H1 (cell line): ENCODE measurements around the gene TANC1. TPM values are rescaled to one million over a fixed set of nuclear protein-coding genes. Genes with fewer than 3 reads are reported as not detected.

Source experiments
- CTCF ChIA-PET: fragments of 300-600 bp; sonication (Branson Sonifier 250); formaldehyde crosslinking; loops from one replicate; lab custom pipeline; 2021; ENCODE audit not compliant: partially characterized antibody; lab: Charles Lee
- POLR2A ChIA-PET: fragments of 300-600 bp; sonication (Branson Sonifier 250); formaldehyde crosslinking; loops from one replicate; lab custom pipeline; 2021; ENCODE audit warnings: inconsistent platforms; ENCODE audit not compliant: partially characterized antibody; lab: Charles Lee
- DNase-seq, 2 experiments: peaks; one replicate each; pipeline versions ENCODE4 v3.0.0 to v3.0.0-alpha.2; 2010 to 2022; ENCODE audit warnings: low spot score in 2 of 2, low read depth in 1 of 2, mixed read lengths in 1 of 2
- FAIRE-seq: peaks from 2 replicates; lab custom pipeline; 2011; peaks lifted over from hg19 to GRCh38; lab: Jason Lieb, UNC
- H2AFZ ChIP-seq: 2 replicates; pipeline ENCODE4 v1.8.1; 2012; ENCODE audit warnings: low read length, inconsistent platforms
- H2AK5ac ChIP-seq: 2 replicates; pipeline ENCODE4 v1.6.1; 2013; ENCODE audit warnings: low read depth, low read length
- H2BK120ac ChIP-seq: replicated peaks from 2 replicates; pipeline ENCODE3; 2013; ENCODE audit warnings: low read depth, low read length, inconsistent platforms
- H2BK12ac ChIP-seq: 2 replicates; pipeline ENCODE4 v1.6.1; 2013; ENCODE audit warnings: low read depth, low read length
- H2BK15ac ChIP-seq: 2 replicates; pipeline ENCODE4 v1.6.1; 2013; ENCODE audit warnings: low read length
- H2BK20ac ChIP-seq: 2 replicates; pipeline ENCODE4 v1.6.1; 2013; ENCODE audit warnings: low read length
- H2BK5ac ChIP-seq: 2 replicates; pipeline ENCODE4 v1.6.1; 2013; ENCODE audit warnings: low read depth, low read length
- H3K14ac ChIP-seq: 2 replicates; pipeline ENCODE4 v1.6.1; 2013; ENCODE audit warnings: inconsistent platforms; ENCODE audit not compliant: insufficient read length
- H3K18ac ChIP-seq: 2 replicates; pipeline ENCODE4 v1.6.1; 2013; ENCODE audit warnings: low read length; ENCODE audit errors: extremely low read depth
- H3K23ac ChIP-seq: 2 replicates; pipeline ENCODE4 v1.6.1; 2013; ENCODE audit warnings: inconsistent platforms; ENCODE audit not compliant: insufficient read length
- H3K23me2 ChIP-seq: 2 replicates; pipeline ENCODE4 v1.6.1; 2013; ENCODE audit warnings: low read depth, low read length
- H3K27ac ChIP-seq: 2 replicates; pipeline ENCODE4 v1.6.1; 2011; ENCODE audit warnings: low read depth, low read length, inconsistent platforms
- H3K27me3 ChIP-seq, 4 experiments: replicated peaks in 1 of 4; 1 replicate in 1 of 4; 2 replicates in 3 of 4; pipeline versions ENCODE4 v1.6.1 to v1.8.1; 2011 to 2013; ENCODE audit warnings: low read length in 3 of 4, mild to moderate bottlenecking in 3 of 4, inconsistent platforms in 2 of 4, mixed read lengths in 2 of 4, moderate library complexity in 1 of 4; ENCODE audit not compliant: control insufficient read depth in 3 of 4, insufficient read depth in 3 of 4; ENCODE audit errors: extremely low read depth in 1 of 4
- H3K36me3 ChIP-seq, 4 experiments: 2 replicates each; pipeline versions ENCODE4 v1.6.1 to v1.8.1; 2011 to 2013; ENCODE audit warnings: mild to moderate bottlenecking in 4 of 4, low read length in 3 of 4, moderate library complexity in 2 of 4, control low read depth in 1 of 4, inconsistent platforms in 1 of 4; ENCODE audit not compliant: insufficient read depth in 4 of 4, control insufficient read depth in 2 of 4
- H3K4ac ChIP-seq: replicated peaks from 2 replicates; pipeline ENCODE3; 2013; ENCODE audit warnings: low read length, low read depth, mixed read lengths, inconsistent platforms; ENCODE audit not compliant: insufficient read length
- H3K4me1 ChIP-seq, 4 experiments: replicated peaks in 1 of 4; 1 replicate in 1 of 4; 2 replicates in 3 of 4; pipeline versions ENCODE4 v1.6.1 to v1.8.1; 2011 to 2013; ENCODE audit warnings: low read length in 3 of 4, inconsistent platforms in 2 of 4, mixed read lengths in 1 of 4; ENCODE audit not compliant: insufficient read depth in 4 of 4, control insufficient read depth in 3 of 4
- H3K4me2 ChIP-seq, 2 experiments: 2 replicates each; pipeline versions ENCODE4 v1.6.1 to v1.8.1; 2011 to 2013; ENCODE audit warnings: low read depth in 2 of 2, low read length in 2 of 2, control low read depth in 1 of 2, inconsistent platforms in 1 of 2, mild to moderate bottlenecking in 1 of 2; ENCODE audit not compliant: insufficient read depth in 1 of 2
- H3K4me3 ChIP-seq, 4 experiments: fragments of 200-600, 300-600 bp in 1 of 4; sonication (generic), shearing (Covaris generic), sonication (Bioruptor Twin) in 1 of 4; 2 replicates each; pipeline versions ENCODE4 v1.5.1 to v1.8.1; 2011 to 2016; ENCODE audit warnings: low read length in 4 of 4, low read depth in 3 of 4, control low read depth in 2 of 4, inconsistent platforms in 2 of 4, mild to moderate bottlenecking in 2 of 4, mixed read lengths in 1 of 4, moderate library complexity in 1 of 4; ENCODE audit not compliant: insufficient read depth in 2 of 4; ENCODE audit errors: extremely low read depth in 1 of 4
- H3K56ac ChIP-seq: replicated peaks from 2 replicates; pipeline ENCODE3; 2013; ENCODE audit warnings: low read depth, mild to moderate bottlenecking, mixed read lengths, low read length, inconsistent platforms; ENCODE audit not compliant: insufficient read length
- H3K79me1 ChIP-seq: 2 replicates; pipeline ENCODE4 v1.6.1; 2013; ENCODE audit warnings: low read depth, low read length, control low read depth
- H3K79me2 ChIP-seq, 2 experiments: 2 replicates each; pipeline versions ENCODE4 v1.6.1 to v1.8.1; 2012 to 2013; ENCODE audit warnings: low read length in 2 of 2, mild to moderate bottlenecking in 2 of 2, inconsistent platforms in 1 of 2; ENCODE audit not compliant: insufficient read depth in 2 of 2, control insufficient read depth in 1 of 2
- H3K9ac ChIP-seq, 4 experiments: replicated peaks in 1 of 4; 1 replicate in 1 of 4; 2 replicates in 3 of 4; pipeline versions ENCODE4 v1.6.1 to v1.8.1; 2011 to 2013; ENCODE audit warnings: low read depth in 3 of 4, low read length in 3 of 4, control low read depth in 2 of 4, mild to moderate bottlenecking in 2 of 4, moderate library complexity in 2 of 4, inconsistent platforms in 1 of 4; ENCODE audit errors: extremely low read depth in 1 of 4
- H3K9me3 ChIP-seq, 2 experiments: 2 replicates each; pipeline versions ENCODE4 v1.6.1 to v1.8.1; 2012 to 2013; ENCODE audit warnings: mild to moderate bottlenecking in 2 of 2, moderate library complexity in 2 of 2, control low read depth in 1 of 2, inconsistent platforms in 1 of 2, low read depth in 1 of 2, low read length in 1 of 2, mixed read lengths in 1 of 2; ENCODE audit not compliant: insufficient read depth in 2 of 2
- H4K20me1 ChIP-seq, 2 experiments: replicated peaks in 1 of 2; 2 replicates each; pipeline versions ENCODE3 to v1.8.1; 2011 to 2013; ENCODE audit warnings: inconsistent platforms in 2 of 2, low read length in 2 of 2, mild to moderate bottlenecking in 1 of 2; ENCODE audit not compliant: insufficient read depth in 2 of 2, control insufficient read depth in 1 of 2
- H4K5ac ChIP-seq: 2 replicates; pipeline ENCODE4 v1.6.1; 2013; ENCODE audit warnings: low read length, low read depth, mixed read lengths, inconsistent platforms; ENCODE audit not compliant: insufficient read length
- H4K8ac ChIP-seq: 2 replicates; pipeline ENCODE4 v1.8.0; 2013; ENCODE audit warnings: mild to moderate bottlenecking, moderate library complexity, low read length, inconsistent platforms; ENCODE audit not compliant: insufficient read depth; ENCODE audit errors: extremely low read depth
- H4K91ac ChIP-seq: replicated peaks from 2 replicates; pipeline ENCODE3; 2013; ENCODE audit warnings: low read length, mixed read lengths, inconsistent platforms; ENCODE audit not compliant: insufficient read length
- ASH2L ChIP-seq: fragments of 200-600, 300-600 bp; sonication (generic); IDR thresholded peaks from one replicate; pipeline ENCODE4 v1.7.1; 2017; ENCODE audit warnings: low read length
- CBX5 ChIP-seq: fragments of 300-800, 300-1000 bp; sonication (generic); IDR thresholded peaks from 2 replicates; pipeline ENCODE4 v1.7.1; 2016; ENCODE audit warnings: antibody characterized with exemption, low read length, low read depth
- KDM4A ChIP-seq: IDR thresholded peaks from one replicate; pipeline ENCODE4 v1.7.1; 2012; ENCODE audit warnings: low read depth, mild to moderate bottlenecking, moderate library complexity, low read length, inconsistent platforms; ENCODE audit not compliant: severe bottlenecking
- POLR2A ChIP-seq, 2 experiments: IDR thresholded peaks; 1 replicate in 1 of 2; 2 replicates in 1 of 2; pipeline ENCODE4 v1.6.1; 2011; ENCODE audit warnings: low read depth in 2 of 2, low read length in 2 of 2, mild to moderate bottlenecking in 2 of 2; ENCODE audit errors: control extremely low read depth in 1 of 2
- SP2 ChIP-seq: IDR thresholded peaks from 2 replicates; pipeline ENCODE4 v1.6.1; 2012; ENCODE audit warnings: mild to moderate bottlenecking, low read length, inconsistent platforms
- SUZ12 ChIP-seq: fragments of 200-600 bp; sonication (generic); IDR thresholded peaks from 2 replicates; pipeline ENCODE4 v1.6.1; 2012; ENCODE audit warnings: mild to moderate bottlenecking, inconsistent platforms, low read length, moderate library complexity, mixed read lengths
- TAF1 ChIP-seq: IDR thresholded peaks from 2 replicates; pipeline ENCODE4 v1.6.1; 2011; ENCODE audit warnings: mild to moderate bottlenecking, low read depth, low read length
- TBP ChIP-seq: IDR thresholded peaks from 2 replicates; pipeline ENCODE4 v1.6.1; 2011; ENCODE audit warnings: low read depth, low read length, improper control_type of control experiment
- WGBS, 2 experiments: shearing (Covaris generic) in 1 of 2; methylation state at CpG; one replicate each; pipeline versions ENCODE4 v1.1.6 to v1.1.7; 2013 to 2015; ENCODE audit warnings: low lambda C conversion rate in 2 of 2, mixed read lengths in 2 of 2, inconsistent platforms in 1 of 2, low coverage in 1 of 2, missing lambda C conversion rate in 1 of 2; ENCODE audit not compliant: insufficient replicate concordance in 2 of 2, insufficient coverage in 1 of 2, insufficient read length in 1 of 2; ENCODE audit errors: extremely low coverage in 1 of 2, missing lambda C conversion rate in 1 of 2; 5-methylcytosine and 5-hydroxymethylcytosine counted together
- long read RNA-seq, 2 experiments: library from RNA in 1 of 2; library from capped mRNA in 1 of 2; stranded (forward); transcript quantifications; one replicate each; pipeline ENCODE4 v2.0.0, GENCODE V29; 2021; ENCODE audit warnings: inconsistent platforms in 1 of 2
- polyA minus RNA-seq, 3 experiments: library from RNA; depleted of rRNA, polyadenylated mRNA; stranded (reverse); fragments of >200 nt; gene quantifications; 1 replicate in 2 of 3; 2 replicates in 1 of 3; pipeline ENCODE4 v1.2.3, GENCODE V29; 2011
- polyA plus RNA-seq, 7 experiments: library from polyadenylated mRNA; depleted of rRNA in 3 of 7; stranded (reverse) in 5 of 7; unstranded in 2 of 7; fragments of >200 nt in 5 of 7; fragments of 200-250 nt in 2 of 7; gene quantifications; 1 replicate in 5 of 7; 2 replicates in 1 of 7; 4 replicates in 1 of 7; pipeline versions ENCODE4 v1.2.1 to v1.2.3, GENCODE V29; 2011 to 2013; ENCODE audit warnings: missing spikeins in 2 of 7, mixed read lengths in 2 of 7
- total RNA-seq: library from RNA; stranded (reverse); fragmentation: NEBNext Ultra II Directional; extraction: Animal tissue kit (Norgen Biotek cat#: 25700); gene quantifications from 2 replicates; pipeline ENCODE4 v1.2.1, GENCODE V29; 2021
- TF ChIP-seq, protein P1 (sequence below): IDR thresholded peaks from 2 replicates; pipeline ENCODE4 v1.6.1; 2012; ENCODE audit warnings: inconsistent platforms

Gene TANC1
- 7.6 and 7.8 TPM in 2 replicates for total RNA-seq
- polyA plus RNA-seq (2011; rRNA removed), result 3.8 and 4.1 TPM in 2 replicates
- 5.0 TPM for polyA plus RNA-seq (2011; cell fraction: cytosol; rRNA removed)
- polyA plus RNA-seq (2011; cell fraction: nucleus; rRNA removed), result 10.8 TPM
- 3.7 to 4.5 TPM (median 3.9 TPM) in 4 replicates for polyA plus RNA-seq (2012, experiment 1 of 2)
- polyA plus RNA-seq (2012, experiment 2 of 2), result 0.41 TPM
- 3.0 TPM for polyA plus RNA-seq (2013, experiment 1 of 2)
- 2.5 TPM for polyA plus RNA-seq (2013, experiment 2 of 2)
- polyA minus RNA-seq (2011; rRNA and poly(A)+ RNA removed), result 18.5 and 20.6 TPM in 2 replicates
- polyA minus RNA-seq (2011; cell fraction: cytosol; rRNA and poly(A)+ RNA removed), result 9.2 TPM
- polyA minus RNA-seq (2011; cell fraction: nucleus; rRNA and poly(A)+ RNA removed), result 19.9 TPM
- long read RNA-seq, experiment 1, partial matches to known transcripts, result 2 of 7 reads
- long read RNA-seq, experiment 1, other reads (novel, unspliced or antisense), result 5 of 7 reads
- long read RNA-seq, experiment 2, result 0 reads

DNA sequence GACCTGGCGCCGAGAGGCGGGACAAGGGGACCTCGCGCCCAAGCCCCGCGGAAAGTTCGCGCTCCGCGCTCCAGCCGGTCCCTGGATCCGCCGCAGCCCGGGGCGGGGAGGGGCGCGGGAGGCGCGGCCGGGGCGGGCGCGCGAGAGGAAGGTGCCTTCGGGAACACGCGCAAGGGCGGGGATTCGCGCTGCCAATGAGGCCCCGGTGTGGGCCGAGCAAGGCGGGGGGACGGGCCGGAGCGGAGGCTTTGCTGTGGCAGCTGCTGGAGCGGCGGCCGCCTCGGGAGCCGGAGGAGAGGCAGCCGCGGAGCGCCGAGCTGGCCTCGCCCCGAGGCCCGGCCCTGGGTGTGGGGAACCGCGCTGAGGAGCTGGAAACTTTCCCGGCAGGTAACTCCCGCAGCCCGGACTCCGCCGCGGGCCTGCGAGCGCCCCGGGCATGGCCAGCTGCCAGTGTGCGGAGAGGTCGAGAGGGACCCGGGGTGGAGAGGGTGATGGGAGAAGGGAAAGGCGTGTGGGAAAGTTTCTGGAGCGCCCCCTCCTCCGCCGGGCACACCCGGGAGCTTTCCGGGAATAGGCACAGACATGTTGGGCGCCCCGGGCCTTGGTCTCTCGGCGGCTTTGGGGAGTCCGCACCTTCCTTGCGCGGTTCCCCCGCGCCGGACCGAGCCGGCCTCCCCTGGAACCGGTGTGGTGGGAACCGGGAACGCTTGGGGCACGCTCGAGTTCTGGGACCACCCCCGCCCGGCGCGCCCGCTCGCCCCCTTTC, at the start of gene TANC1:
TSS of gene TANC1 (plus strand) at position 245 of the 766 bp plus-strand sequence. CDS start 97,271 bp downstream, outside the sequence.
- H3K23ac ChIP-seq, result no peak within 1 kb of the TSS
- H3K4me1 ChIP-seq, result peaks cover 0 to 6% (median 2%) of the 10 kb centered on the region in 4 experiments; a peak in 5 of 7 replicates
- peak within 1 kb of the TSS; percentile 81 for H2AFZ ChIP-seq
- no peak within 1 kb of the TSS for H3K56ac ChIP-seq
- no peak within 1 kb of the TSS for H3K14ac ChIP-seq
- peaks cover 3 to 8% of the 10 kb centered on the region in 2 experiments for H4K20me1 ChIP-seq
- ChIA-PET CTCF (interaction anchor here (1.0 to 1.6 kb wide), 3 partner anchors 9 to 183 kb away, joined by 3 to 5 read pairs (median 4); no protein-coding TSS in a partner anchor), POLR2A (interaction anchor here (0.7 to 0.9 kb wide), 3 partner anchors 9 to 149 kb away, joined by 3 to 5 read pairs (median 3); no protein-coding TSS in a partner anchor)
- H3K9me3 ChIP-seq, result no peaks in the 10 kb centered on the region
- H3K23me2 ChIP-seq, result peaks cover 21% of the 10 kb centered on the region
- H3K36me3 ChIP-seq, result no peaks in the 10 kb centered on the region
- no peaks in the 10 kb centered on the region for H3K79me1 ChIP-seq
- no peak within 1 kb of the TSS for H3K4ac ChIP-seq
- DNase-seq (peak in 1 of 2 experiments; percentile 89), FAIRE-seq (no peak)
- H2BK12ac ChIP-seq, result no peak within 1 kb of the TSS
- no peak within 1 kb of the TSS for H4K5ac ChIP-seq
- no peak within 1 kb of the TSS for H2BK15ac ChIP-seq
- H3K4me2 ChIP-seq, result peak within 1 kb of the TSS; percentile 93 to 97
- H3K18ac ChIP-seq, result peak within 1 kb of the TSS; percentile 63
- H3K27ac ChIP-seq, result no peak within 1 kb of the TSS
- H3K79me2 ChIP-seq, result peaks cover 0 to 8% of the 10 kb centered on the region in 2 experiments; a peak in 1 of 4 replicates
- peak within 1 kb of the TSS; percentile 64 to 87 (median 69) for H3K4me3 ChIP-seq
- no peak within 1 kb of the TSS for H2AK5ac ChIP-seq
- no peak within 1 kb of the TSS for H2BK20ac ChIP-seq
- H2BK5ac ChIP-seq, result no peak within 1 kb of the TSS; the same call in 1 of the 2 replicates
- peak within 1 kb of the TSS; percentile 26 to 81 (median 56); a peak in 6 of 7 replicates for H3K9ac ChIP-seq
- peak within 1 kb of the TSS; percentile 24 for H2BK120ac ChIP-seq
- 0% methylated on average over 30 of the region's 92 CpGs; no CpG with 5 or more reads in 1 of the 2 experiments for WGBS, 2 experiments
- H3K27me3 ChIP-seq, result peaks cover 5 to 54% (median 31%) of the 10 kb centered on the region in 4 experiments
- peak within 1 kb of the TSS; percentile 20 for H4K91ac ChIP-seq
- H4K8ac ChIP-seq, result peak within 1 kb of the TSS; percentile 57
- TF ChIP-seq SP2 (no peak), TAF1 (peak; percentile 49; the same call in 1 of the 2 replicates), KDM4A (peak; percentile 91), CBX5 (no peak), SUZ12 (peak; percentile 22; the same call in 1 of the 2 replicates), ASH2L (peak; percentile 72), TBP (peak; percentile 25; the same call in 1 of the 2 replicates), POLR2A (IDR thresholded peaks at IDR 0.05; ENCODE audit: control extremely low read depth in 1 of 2, low read depth in 2 of 2, low read length in 2 of 2) (peak in 1 of 2 experiments; percentile 75; a peak in 1 of 3 replicates)
- TF ChIP-seq, protein P1, sequence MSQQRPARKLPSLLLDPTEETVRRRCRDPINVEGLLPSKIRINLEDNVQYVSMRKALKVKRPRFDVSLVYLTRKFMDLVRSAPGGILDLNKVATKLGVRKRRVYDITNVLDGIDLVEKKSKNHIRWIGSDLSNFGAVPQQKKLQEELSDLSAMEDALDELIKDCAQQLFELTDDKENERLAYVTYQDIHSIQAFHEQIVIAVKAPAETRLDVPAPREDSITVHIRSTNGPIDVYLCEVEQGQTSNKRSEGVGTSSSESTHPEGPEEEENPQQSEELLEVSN, result peak; percentile 62
